HCT116 (cell line): ENCODE data around the gene CDC42BPB.

Experiments used
- CTCF ChIP-seq, 3 experiments: fragments of 200-600 bp in 1 of 3; sonication (generic) in 1 of 3; IDR thresholded peaks in 2 of 3; conservative IDR thresholded peaks in 1 of 3; 2 replicates each; pipeline ENCODE4 v1.5.1; 2012 to 2017; ENCODE audit warnings: low read depth in 2 of 3, low read length in 2 of 3, antibody characterized with exemption in 1 of 3, borderline replicate concordance in 1 of 3, control low read depth in 1 of 3, mild to moderate bottlenecking in 1 of 3, mixed read lengths in 1 of 3, mixed run types in 1 of 3, moderate library complexity in 1 of 3; ENCODE audit not compliant: insufficient read depth in 1 of 3
- EZH2 ChIP-seq: fragments of 200-600 bp; sonication (generic); IDR thresholded peaks from 2 replicates; pipeline ENCODE4 v1.6.1; 2017; ENCODE audit warnings: antibody characterized with exemption, mixed run types
- FOSL1 ChIP-seq: IDR thresholded peaks from 2 replicates; pipeline ENCODE4 v1.6.1; 2012; ENCODE audit warnings: low read depth
- POLR2A ChIP-seq: IDR thresholded peaks from 2 replicates; pipeline ENCODE4 v1.7.0; 2011; ENCODE audit warnings: borderline replicate concordance; ENCODE audit not compliant: insufficient read depth, insufficient read length; ENCODE audit errors: extremely low read depth
- POLR2AphosphoS5 ChIP-seq: IDR thresholded peaks from 2 replicates; pipeline ENCODE4 v1.6.1; 2011; ENCODE audit warnings: mild to moderate bottlenecking, low read depth, low read length, moderate library complexity
- ZFX ChIP-seq: fragments of 450-650 bp; IDR thresholded peaks from 2 replicates; pipeline ENCODE4 v1.6.1; 2017
- TF ChIP-seq, protein P1 (sequence below): IDR thresholded peaks from 2 replicates; pipeline ENCODE4 v1.6.1; 2012
- TF ChIP-seq, protein P2 (sequence below): IDR thresholded peaks from 2 replicates; pipeline ENCODE4 v1.6.1; 2012

- no peak for TF ChIP-seq FOSL1
- no peak for TF ChIP-seq CTCF (IDR thresholded peaks at IDR 0.05 in 2 of 3, conservative IDR thresholded peaks at IDR 0.05 in 1 of 3; ENCODE audit: borderline replicate concordance in 1 of 3, insufficient read depth in 1 of 3, low read depth in 2 of 3, low read length in 2 of 3)
- TF ChIP-seq EZH2: no peak
- no peak for TF ChIP-seq POLR2AphosphoS5
- no peak for TF ChIP-seq POLR2A
- TF ChIP-seq, protein P1, sequence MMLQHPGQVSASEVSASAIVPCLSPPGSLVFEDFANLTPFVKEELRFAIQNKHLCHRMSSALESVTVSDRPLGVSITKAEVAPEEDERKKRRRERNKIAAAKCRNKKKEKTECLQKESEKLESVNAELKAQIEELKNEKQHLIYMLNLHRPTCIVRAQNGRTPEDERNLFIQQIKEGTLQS: no peak
- TF ChIP-seq, protein P2, sequence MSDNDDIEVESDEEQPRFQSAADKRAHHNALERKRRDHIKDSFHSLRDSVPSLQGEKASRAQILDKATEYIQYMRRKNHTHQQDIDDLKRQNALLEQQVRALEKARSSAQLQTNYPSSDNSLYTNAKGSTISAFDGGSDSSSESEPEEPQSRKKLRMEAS: no peak
- no peak for TF ChIP-seq ZFX
Observed at GRCh38 chr14:102985665-102986064, 71.7 kb downstream of the CDC42BPB start.
